Activated CD8-positive, alpha-beta memory T cell treated with anti-CD3 and anti-CD28 coated beads, Interleukin-2, amount 50 U/mL, for 48 hours (primary cell): ENCODE measurements around the gene ZNF837.

Experiments
- DNase-seq: peaks from one replicate; pipeline ENCODE4 v3.0.0-alpha.2; 2020

Gene ZNF837

GRCh38 chr19:58368561-58369360 is 12.1 kb downstream of the ZNF837 start:
- DNase-seq = no peak

- no peak for DNase-seq
Observed at GRCh38 chr19:58367698-58368454, 13.0 kb downstream of the ZNF837 start.

GRCh38 chr19:58366585-58367430 is 14.0 kb downstream of the ZNF837 start:
- no peak for DNase-seq

GRCh38 chr19:58364146-58364545 is 16.7 kb downstream of the ZNF837 start:
- DNase-seq = no peak

DNA sequence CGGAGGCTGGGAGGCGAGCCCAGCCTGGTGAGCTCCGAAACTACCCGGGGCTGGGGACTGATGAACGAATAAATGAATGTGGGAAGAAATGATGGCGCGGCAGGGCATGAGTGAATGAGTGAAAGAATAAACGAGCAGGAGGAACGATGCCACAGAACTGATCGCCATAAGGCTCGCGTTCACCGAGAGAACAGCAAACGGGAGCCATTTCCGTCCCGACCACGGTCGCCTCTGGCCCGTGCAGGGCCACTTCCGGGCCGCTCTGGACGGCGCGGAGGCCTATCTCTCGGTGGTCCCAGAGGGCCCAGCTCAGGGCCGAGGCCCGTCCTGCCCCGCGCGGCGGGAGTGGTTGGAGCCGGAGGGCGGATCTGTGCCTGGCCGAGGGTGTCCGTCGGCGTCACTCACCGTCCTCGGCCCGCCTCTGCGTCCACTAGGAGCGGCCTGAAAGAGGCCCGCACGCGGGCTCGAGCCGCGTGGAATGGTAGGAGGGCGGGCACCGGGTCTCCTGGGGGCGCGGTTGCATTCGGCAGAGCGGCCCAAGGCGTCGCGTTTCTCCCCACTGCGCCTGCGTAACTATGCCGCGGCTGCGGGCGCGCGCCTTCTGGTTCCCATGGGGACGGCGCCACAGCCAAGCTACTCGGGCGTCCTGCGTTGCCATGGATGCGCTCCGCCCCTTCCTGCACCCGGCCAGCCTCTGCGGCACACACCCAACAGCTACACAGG is 18.4 kb downstream of the ZNF837 start, which contains the start of gene ZNF497:
Gene ZNF497, minus strand, starts transcription at position 480 of the 723 bp plus-strand sequence. CDS start 5,116 bp downstream, outside the sequence.
- DNase-seq = peak; percentile 98

- DNase-seq = peak; percentile 84
Observed at GRCh38 chr19:58361900-58362271, 18.9 kb downstream of the ZNF837 start.

DNA sequence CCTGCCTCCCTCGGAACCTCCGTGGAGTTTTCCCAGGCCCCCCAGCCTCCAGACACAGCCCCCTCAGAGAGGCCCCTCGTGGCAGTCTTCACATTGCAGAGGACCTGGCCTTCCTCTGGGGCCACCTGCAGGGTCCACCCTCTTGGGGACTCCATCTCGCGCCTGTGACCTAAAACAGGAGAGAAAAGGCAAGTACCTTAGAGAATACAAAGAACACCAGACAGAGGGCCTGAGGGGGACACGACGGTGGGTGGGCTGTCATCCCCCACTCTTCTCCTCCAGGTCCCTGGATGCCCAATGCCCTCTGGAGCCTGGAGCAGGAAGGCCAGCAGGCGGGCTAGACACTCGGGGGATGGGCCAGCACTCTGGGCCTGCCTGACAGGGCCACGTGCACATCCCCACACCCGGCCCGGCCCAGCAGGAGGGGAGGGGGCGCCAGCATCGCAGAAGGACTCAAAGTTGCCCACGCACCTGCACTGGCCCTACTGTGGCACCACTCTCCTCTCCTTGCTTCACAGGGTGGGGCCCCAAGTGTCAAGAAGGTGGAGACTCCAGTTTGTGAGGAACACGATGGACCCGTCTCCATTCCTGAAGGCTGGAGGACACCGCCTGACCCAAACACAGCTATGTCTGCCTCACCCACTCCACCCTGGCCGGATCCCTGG is 23.2 kb downstream of the ZNF837 start:
- no peak for DNase-seq

DNA sequence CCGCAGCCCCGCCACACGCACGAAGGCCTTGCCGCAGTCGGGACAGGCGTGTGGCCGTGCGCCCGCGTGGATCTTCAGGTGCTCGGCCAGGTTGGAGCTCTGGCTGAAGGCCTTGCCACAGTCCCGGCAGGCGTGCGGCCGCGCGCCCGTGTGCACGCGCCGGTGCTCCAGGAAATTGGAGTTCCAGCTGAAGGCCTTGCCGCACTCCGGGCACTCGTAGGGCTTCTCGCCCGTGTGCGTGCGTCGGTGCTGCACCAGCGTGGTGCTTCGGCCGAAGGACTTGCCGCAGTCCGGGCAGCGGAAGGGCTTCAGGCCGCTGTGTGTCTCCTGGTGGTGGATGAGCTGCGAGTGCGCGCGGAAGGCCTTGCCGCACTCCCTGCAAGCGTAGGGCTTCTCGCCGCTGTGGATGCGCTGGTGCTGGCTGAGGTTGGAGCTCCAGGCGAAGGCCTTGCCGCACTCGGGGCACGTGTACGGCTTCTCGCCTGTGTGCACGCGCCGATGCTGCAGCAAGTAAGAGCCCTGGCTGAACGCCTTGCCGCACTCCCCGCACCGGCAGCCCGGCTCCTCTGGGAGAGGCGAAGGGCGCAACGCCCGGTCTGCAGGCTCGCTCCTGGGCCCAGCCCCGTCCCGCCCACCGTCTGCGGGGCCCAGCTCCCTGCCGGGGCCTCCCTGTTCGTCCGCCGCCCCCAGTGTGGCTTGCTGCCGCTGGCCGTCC is 23.9 kb downstream of the ZNF837 start:
- DNase-seq = peak; percentile 56

GRCh38 chr19:58355908-58356765 is 24.7 kb downstream of the ZNF837 start:
- peak; percentile 66 for DNase-seq

- no peak for DNase-seq
Observed at GRCh38 chr19:58355215-58355796, 25.5 kb downstream of the ZNF837 start.

DNA sequence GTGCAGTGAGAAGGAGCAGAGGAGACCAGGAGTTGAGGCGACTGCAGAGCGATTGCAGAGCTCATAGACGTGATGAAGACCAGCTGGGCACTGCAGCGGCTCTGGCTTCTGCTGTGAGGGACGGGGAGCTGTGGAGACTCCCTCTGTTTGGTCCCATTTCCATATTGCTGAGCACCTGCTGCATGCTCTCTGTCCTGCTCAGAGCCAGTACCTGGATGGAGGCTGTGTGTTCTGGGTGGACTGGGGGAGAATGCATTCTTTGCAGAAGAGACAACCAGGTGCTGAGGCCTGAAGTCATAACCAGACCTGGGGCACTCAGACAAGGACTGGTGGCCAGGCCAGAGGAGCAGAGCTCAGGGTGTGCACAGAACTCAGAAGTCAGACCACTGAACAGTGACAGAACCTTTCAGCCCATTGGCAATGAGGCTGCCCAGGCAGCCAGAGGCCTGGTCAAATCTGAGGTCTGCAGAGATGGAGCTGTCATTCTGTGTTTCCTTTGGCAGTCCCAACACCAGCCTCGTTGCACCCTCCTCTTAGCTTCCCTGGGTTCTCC is 26.3 kb downstream of the ZNF837 start:
- peak; percentile 51 for DNase-seq

DNA sequence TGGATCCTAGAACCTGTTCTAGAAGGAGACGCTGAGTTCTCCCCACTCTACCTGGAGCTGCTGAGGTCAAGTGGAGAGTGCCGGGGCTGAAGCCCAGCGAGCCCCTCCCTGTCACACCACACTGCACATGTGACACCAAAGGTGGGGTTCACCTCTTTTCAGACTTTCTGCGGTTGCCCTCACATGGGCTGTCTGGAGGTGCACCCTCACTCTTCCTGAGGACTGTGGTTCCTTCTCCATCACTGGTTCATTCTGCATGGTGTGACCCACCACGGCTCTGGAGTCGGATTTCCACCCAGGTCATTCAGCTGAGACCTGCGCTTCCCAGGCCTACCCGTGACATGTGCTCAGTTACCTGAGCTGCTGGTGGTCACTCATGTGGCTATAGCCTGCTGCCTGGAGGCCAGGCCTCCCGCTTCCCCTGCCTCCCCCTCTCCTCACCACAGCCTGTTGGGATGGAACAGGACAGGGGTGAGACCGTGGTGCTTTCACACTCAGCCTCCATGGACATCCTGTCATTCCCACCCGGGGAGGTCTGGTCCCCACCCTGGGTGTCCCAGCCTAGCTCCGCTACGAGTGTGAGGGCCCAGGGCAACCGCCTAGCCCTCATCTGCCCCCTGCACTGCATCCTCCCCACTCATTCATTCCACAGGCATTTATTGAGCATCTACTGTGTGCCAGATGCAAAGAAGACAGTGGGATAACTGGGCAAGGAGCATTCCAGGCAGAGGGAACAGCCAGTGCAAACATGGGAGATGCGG is 26.9 kb downstream of the ZNF837 start:
- no peak for DNase-seq

DNA sequence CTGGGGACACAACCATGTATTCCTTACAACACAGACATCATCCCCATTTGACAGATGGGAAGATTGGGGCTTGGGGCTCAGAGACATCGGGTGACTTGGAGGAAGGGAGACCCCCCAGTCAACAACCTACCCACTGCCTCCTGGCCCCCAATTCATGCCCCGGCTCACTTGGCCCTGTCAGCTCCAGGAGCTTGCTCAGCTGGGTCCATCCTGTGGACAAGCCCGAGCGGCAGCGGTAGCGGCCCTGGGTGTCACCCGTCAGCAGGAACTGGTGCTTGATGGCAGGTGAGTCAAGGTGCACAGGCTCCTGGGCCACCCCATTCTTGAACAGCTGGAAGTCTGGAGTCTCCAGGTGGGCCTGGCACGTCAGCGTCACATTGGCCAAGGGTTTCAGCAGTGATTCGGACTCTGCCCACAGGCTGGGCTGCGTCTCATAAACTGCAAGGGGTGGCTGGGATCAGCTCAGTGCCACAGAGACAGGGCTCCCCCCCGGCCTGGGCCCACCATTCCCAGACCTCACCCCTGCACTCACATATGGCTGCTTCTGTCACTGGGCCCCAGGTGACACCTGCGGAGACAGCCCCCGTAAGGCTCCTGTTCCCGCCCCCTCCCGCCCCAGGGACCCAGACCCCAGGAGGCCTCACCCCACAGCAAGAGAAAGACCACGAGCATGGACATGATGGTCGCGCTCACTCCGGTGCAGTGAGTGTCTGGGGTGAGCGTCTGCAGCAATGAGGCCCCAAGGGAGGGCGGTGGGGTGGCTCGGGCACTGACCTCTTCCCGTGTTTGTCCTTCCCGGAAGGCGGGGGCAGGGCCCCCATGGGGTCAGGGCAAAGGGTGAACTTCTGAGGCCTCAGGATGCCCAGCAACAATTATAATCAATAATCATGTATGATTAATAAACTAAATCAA is 27.8 kb downstream of the ZNF837 start, which contains the start of gene A1BG:
Gene A1BG, minus strand, starts transcription at position 733 of the 912 bp plus-strand sequence. Its CDS starts 55 bp downstream, at position 678.
- no peak for DNase-seq

GRCh38 chr19:58351990-58352755 is 28.7 kb downstream of the ZNF837 start:
- DNase-seq = no peak

- DNase-seq = no peak
Observed at GRCh38 chr19:58351558-58351878, 29.3 kb downstream of the ZNF837 start.

DNA sequence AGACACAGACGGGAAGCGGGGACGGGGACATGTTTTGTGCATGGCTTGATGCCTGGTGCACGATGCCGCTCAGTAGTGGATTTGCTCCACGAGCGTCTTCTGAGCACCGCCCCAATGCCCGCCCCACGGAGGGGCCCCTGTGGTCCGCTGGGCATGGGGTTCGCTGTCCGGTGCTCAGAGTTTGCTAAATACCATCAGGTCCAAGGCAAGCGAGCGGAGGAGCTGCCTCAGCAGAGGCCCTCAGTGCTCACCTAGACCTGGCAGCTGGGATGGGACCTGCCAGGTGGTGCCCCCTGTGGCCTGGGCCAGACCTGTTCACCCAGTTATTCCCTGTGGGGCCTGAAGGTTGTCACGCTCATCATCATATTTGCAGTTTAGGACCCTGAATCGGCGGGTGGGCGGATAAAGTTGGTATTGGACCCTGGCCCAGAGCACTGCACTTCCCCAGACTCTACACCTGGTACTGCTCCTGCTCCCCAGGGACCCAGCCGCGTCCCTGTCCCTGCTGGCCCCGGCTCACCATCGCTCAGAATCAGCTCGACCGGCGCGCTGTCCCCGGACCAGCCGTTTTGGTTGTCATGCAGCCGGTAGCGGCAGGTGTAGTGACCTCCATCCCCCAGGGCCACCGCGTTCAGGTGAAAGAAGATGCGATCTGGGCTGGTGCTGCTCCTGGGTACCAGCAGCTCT is 29.8 kb downstream of the ZNF837 start:
- DNase-seq = no peak
